Cardiac fibroblast (primary cell): ENCODE measurements around the gene ZNF486.
"Not testable (repeated sequence)": the region's sequence is repeated elsewhere in the genome, so short reads cannot be mapped to it uniquely, and the experiment has no call there.

ENCODE experiments used
- DNase-seq, 2 donors: peaks; one replicate each; pipeline versions ENCODE4 v3.0.0 to v3.0.0-alpha.2; 2010; ENCODE audit warnings: low read depth in 2 of 2
- H3K4me3 ChIP-seq, 2 donors: replicated peaks in 1 of 2; 1 replicate in 1 of 2; 2 replicates in 1 of 2; pipeline ENCODE4 v1.5.1; 2011; ENCODE audit warnings: low read depth in 2 of 2, low read length in 2 of 2, mild to moderate bottlenecking in 2 of 2, moderate library complexity in 1 of 2
- CTCF ChIP-seq: IDR thresholded peaks from one replicate; pipeline ENCODE4 v1.5.1; 2011; ENCODE audit warnings: low read depth, mild to moderate bottlenecking, low read length, inconsistent platforms

The ZNF486 gene

GRCh38 chr19:20162821-20163220, 4.2 kb upstream of the ZNF486 start:
- H3K4me3 ChIP-seq: no peak overlapping the region
- no peak for TF ChIP-seq CTCF
- DNase-seq: no peak

GRCh38 chr19:20164456-20164855, 2.6 kb upstream of the ZNF486 start:
- DNase-seq: no peak
- TF ChIP-seq CTCF: no peak
- H3K4me3 ChIP-seq: no peak overlapping the region

GRCh38 chr19:20165971-20166592, 932 bp upstream of the ZNF486 start:
- TF ChIP-seq CTCF: no peak
- H3K4me3 ChIP-seq: no peak overlapping the region
- DNase-seq: no peak

- TF ChIP-seq CTCF: no peak
- DNase-seq: peak; percentile 60 to 73
Measured at GRCh38 chr19:20167651-20168122, 673 bp downstream of the ZNF486 start.

GRCh38 chr19:20171285-20171684, 4.3 kb downstream of the ZNF486 start:
- no peak overlapping the region for H3K4me3 ChIP-seq
- no peak for TF ChIP-seq CTCF
- no peak for DNase-seq

More at GRCh38 chr19:20167651-20168122, 673 bp downstream of the ZNF486 start:
- H3K4me3 ChIP-seq: peak overlapping the region; percentile 76 to 85

GRCh38 chr19:20175848-20176247, 8.8 kb downstream of the ZNF486 start:
- not testable (repeated sequence) for H3K4me3 ChIP-seq, DNase-seq

- peak in 1 of 2 donors; percentile 18 for DNase-seq
- not testable (repeated sequence) for H3K4me3 ChIP-seq
Measured at GRCh38 chr19:20179956-20180355, 12.9 kb downstream of the ZNF486 start.

GRCh38 chr19:20182222-20182785, 15.3 kb downstream of the ZNF486 start:
- no peak overlapping the region for H3K4me3 ChIP-seq
- DNase-seq: no peak
- no peak for TF ChIP-seq CTCF
